Liver (tissue), 9 donors: ENCODE results near the gene WDR37. TPM values are rescaled to one million over a fixed set of nuclear protein-coding genes. Genes with fewer than 3 reads are reported as not detected.

Experiments used
- DNase-seq: peaks from one replicate; pipeline ENCODE4 v3.0.0-alpha.2; 2017; ENCODE audit warnings: low spot score
- H3K27ac ChIP-seq, 2 donors: one replicate each; pipeline ENCODE4 v1.7.0; 2013; ENCODE audit warnings: inconsistent platforms in 2 of 2, low read length in 2 of 2, control low read depth in 1 of 2, low read depth in 1 of 2, mild to moderate bottlenecking in 1 of 2
- H3K27me3 ChIP-seq, 4 donors: one replicate each; pipeline versions ENCODE4 v1.6.1 to v1.7.0; 2013; ENCODE audit warnings: low read length in 3 of 4, inconsistent platforms in 1 of 4, mild to moderate bottlenecking in 1 of 4, moderate library complexity in 1 of 4; ENCODE audit not compliant: control insufficient read depth in 4 of 4, insufficient read depth in 4 of 4
- H3K36me3 ChIP-seq, 4 donors: one replicate each; pipeline versions ENCODE4 v1.6.1 to v1.7.0; 2013; ENCODE audit warnings: low read length in 3 of 4, mild to moderate bottlenecking in 3 of 4, low read depth in 1 of 4, moderate library complexity in 1 of 4; ENCODE audit not compliant: control insufficient read depth in 4 of 4, insufficient read depth in 3 of 4
- H3K4me1 ChIP-seq, 4 donors: one replicate each; pipeline versions ENCODE4 v1.6.1 to v1.7.0; 2013; ENCODE audit warnings: low read length in 3 of 4, mild to moderate bottlenecking in 3 of 4, moderate library complexity in 1 of 4; ENCODE audit not compliant: control insufficient read depth in 4 of 4, insufficient read depth in 4 of 4
- H3K4me3 ChIP-seq, 3 donors: one replicate each; pipeline versions ENCODE4 v1.6.1 to v1.7.0; 2013; ENCODE audit warnings: low read length in 3 of 3, control low read depth in 1 of 3, low read depth in 1 of 3, mild to moderate bottlenecking in 1 of 3
- H3K9ac ChIP-seq, 2 donors: one replicate each; pipeline ENCODE4 v1.7.0; 2013; ENCODE audit warnings: low read length in 2 of 2, mild to moderate bottlenecking in 2 of 2, moderate library complexity in 2 of 2, control low read depth in 1 of 2, low read depth in 1 of 2
- H3K9me3 ChIP-seq, 4 donors: one replicate each; pipeline versions ENCODE4 v1.6.1 to v1.7.0; 2013; ENCODE audit warnings: low read length in 3 of 4; ENCODE audit not compliant: control insufficient read depth in 4 of 4
- CTCF ChIP-seq: fragments of 150-350 bp; IDR thresholded peaks from 2 replicates; pipeline ENCODE4 v1.5.1; 2017; ENCODE audit warnings: improper control_type of control experiment, low read depth, low read length; ENCODE audit not compliant: missing input control
- EGR1 ChIP-seq, 2 donors: IDR thresholded peaks; 2 replicates each; pipeline ENCODE4 v1.6.1; 2016 to 2018; ENCODE audit warnings: antibody characterized with exemption in 2 of 2, low read depth in 2 of 2
- FOXA1 ChIP-seq: IDR thresholded peaks from 2 replicates; pipeline ENCODE4 v1.6.1; 2016; ENCODE audit warnings: antibody characterized with exemption
- FOXA2 ChIP-seq: IDR thresholded peaks from 2 replicates; pipeline ENCODE4 v1.6.1; 2016; ENCODE audit warnings: antibody characterized with exemption
- GABPA ChIP-seq, 2 donors: IDR thresholded peaks in 1 of 2; conservative IDR thresholded peaks in 1 of 2; 2 replicates each; pipeline ENCODE4 v1.6.1; 2016; ENCODE audit warnings: antibody characterized with exemption in 2 of 2, mild to moderate bottlenecking in 1 of 2, moderate library complexity in 1 of 2
- HNF4A ChIP-seq, 2 donors: conservative IDR thresholded peaks; 2 replicates each; pipeline ENCODE4 v1.6.1; 2016; ENCODE audit warnings: antibody characterized with exemption in 2 of 2, mild to moderate bottlenecking in 2 of 2
- HNF4G ChIP-seq: IDR thresholded peaks from 2 replicates; pipeline ENCODE4 v1.6.1; 2016; ENCODE audit warnings: antibody characterized with exemption
- JUND ChIP-seq, 2 donors: IDR thresholded peaks; 2 replicates each; pipeline ENCODE4 v1.6.1; 2016; ENCODE audit warnings: antibody characterized with exemption in 2 of 2
- MAX ChIP-seq: IDR thresholded peaks from 2 replicates; pipeline ENCODE4 v1.6.1; 2016; ENCODE audit warnings: antibody characterized with exemption
- NR2F2 ChIP-seq: IDR thresholded peaks from 2 replicates; pipeline ENCODE4 v1.6.1; 2016; ENCODE audit warnings: antibody characterized with exemption
- RAD21 ChIP-seq, 2 donors: IDR thresholded peaks; 2 replicates each; pipeline ENCODE4 v1.6.1; 2016; ENCODE audit warnings: antibody characterized with exemption in 2 of 2, mild to moderate bottlenecking in 2 of 2
- RXRA ChIP-seq, 2 donors: IDR thresholded peaks; 2 replicates each; pipeline ENCODE4 v1.6.1; 2017 to 2018; ENCODE audit warnings: antibody characterized with exemption in 2 of 2, mild to moderate bottlenecking in 1 of 2
- SP1 ChIP-seq: IDR thresholded peaks from 2 replicates; pipeline ENCODE4 v1.6.1; 2018; ENCODE audit warnings: antibody characterized with exemption, mild to moderate bottlenecking
- TAF1 ChIP-seq: conservative IDR thresholded peaks from 2 replicates; pipeline ENCODE4 v1.6.1; 2016; ENCODE audit warnings: antibody characterized with exemption, mild to moderate bottlenecking
- YY1 ChIP-seq: IDR thresholded peaks from 2 replicates; pipeline ENCODE4 v1.6.1; 2016; ENCODE audit warnings: antibody characterized with exemption, mild to moderate bottlenecking
- WGBS: extraction: QIAGEN DNeasy Blood & Tissue Kit; methylation state at CpG from one replicate; pipeline ENCODE4 v1.1.7; 2013; 5-methylcytosine and 5-hydroxymethylcytosine counted together
- polyA plus RNA-seq, 2 donors: library from polyadenylated mRNA; stranded (reverse) in 1 of 2; unstranded in 1 of 2; fragments of 200-250 nt in 1 of 2; fragments of >200 nt in 1 of 2; fragmentation: Nextera tagmentation in 1 of 2; extraction: Ambion mirVana in 1 of 2; gene quantifications; one replicate each; pipeline versions ENCODE4 v1.2.1 to v1.2.3, GENCODE V29; 2013 to 2015
- total RNA-seq, 2 donors: library from RNA; depleted of rRNA; stranded (reverse); fragments of >200 nt; gene quantifications; one replicate each; pipeline ENCODE4 v1.2.3, GENCODE V29; 2014
- TF ChIP-seq, protein P1 (sequence below): IDR thresholded peaks from 2 replicates; pipeline ENCODE4 v1.6.1; 2016; ENCODE audit warnings: antibody characterized with exemption
- TF ChIP-seq, protein P2 (sequence below): IDR thresholded peaks from 2 replicates; pipeline ENCODE4 v1.6.1; 2016; ENCODE audit warnings: antibody characterized with exemption, mild to moderate bottlenecking
- TF ChIP-seq, protein P3 (sequence below): IDR thresholded peaks from 2 replicates; pipeline ENCODE4 v1.6.1; 2016; ENCODE audit warnings: antibody characterized with exemption
- donor health status: healthy.
- donor health status: healthy.
- donor health status: healthy.
- donor health status: healthy.
- donor health status: healthy.

WDR37 gene
- total and polyA plus RNA-seq, 4 donors, result 3.6 to 12.1 (median 5.6) TPM

GRCh38 chr10:1096287-1096889, 40.2 kb downstream of the WDR37 start:
- DNase-seq, result no peak
- Histone ChIP-seq H3K4me1 (no peaks in the 10 kb centered on the region), H3K27me3 (no peaks in the 10 kb centered on the region), H3K36me3 (peaks cover 7 to 73% (median 43%) of the 10 kb centered on the region in 4 donors), H3K4me3 (no peak overlapping the region), H3K9me3 (no peaks in the 10 kb centered on the region), H3K9ac (no peak overlapping the region), H3K27ac (no peak overlapping the region)
- TF ChIP-seq HNF4G (no peak), YY1 (no peak), CTCF (no peak), FOXA1 (no peak), JUND (IDR thresholded peaks at IDR 0.05) (no peak), GABPA (IDR thresholded peaks at IDR 0.05 in 1 of 2, conservative IDR thresholded peaks at IDR 0.05 in 1 of 2) (no peak), HNF4A (conservative IDR thresholded peaks at IDR 0.05) (no peak), RXRA (IDR thresholded peaks at IDR 0.05) (no peak), TAF1 (no peak), NR2F2 (no peak)
- TF ChIP-seq, protein P1, sequence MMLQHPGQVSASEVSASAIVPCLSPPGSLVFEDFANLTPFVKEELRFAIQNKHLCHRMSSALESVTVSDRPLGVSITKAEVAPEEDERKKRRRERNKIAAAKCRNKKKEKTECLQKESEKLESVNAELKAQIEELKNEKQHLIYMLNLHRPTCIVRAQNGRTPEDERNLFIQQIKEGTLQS, result no peak
- 94% methylated on average over 27 of the region's 27 CpGs for WGBS

DNA sequence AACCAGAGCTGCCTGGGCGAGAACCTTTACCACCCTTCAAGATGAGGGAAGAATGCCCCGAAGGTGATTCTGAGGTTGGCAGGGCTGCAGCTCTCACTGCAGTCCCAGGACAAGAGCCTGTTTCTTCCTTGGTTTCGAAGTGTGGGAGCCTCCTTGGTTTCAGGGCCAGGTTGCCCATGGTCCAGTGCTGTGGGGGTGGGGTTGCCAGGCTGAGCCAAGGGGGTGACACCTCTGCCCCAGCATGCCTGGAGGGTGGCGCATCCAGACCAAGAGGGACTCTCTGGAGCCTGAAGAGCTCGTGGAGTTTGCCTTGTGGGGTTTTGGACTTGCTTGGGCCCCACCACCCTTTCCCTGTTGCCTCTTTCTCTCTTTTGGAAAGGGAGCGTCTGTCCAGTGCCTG, 41.3 kb downstream of the WDR37 start:
- no peak for TF ChIP-seq MAX
- TF ChIP-seq JUND (IDR thresholded peaks at IDR 0.05), result no peak
- no peak for TF ChIP-seq FOXA1
- TF ChIP-seq RAD21 (IDR thresholded peaks at IDR 0.05), result no peak
- TF ChIP-seq HNF4G, result no peak
- no peak for TF ChIP-seq GABPA (IDR thresholded peaks at IDR 0.05 in 1 of 2, conservative IDR thresholded peaks at IDR 0.05 in 1 of 2)
- TF ChIP-seq, protein P2, sequence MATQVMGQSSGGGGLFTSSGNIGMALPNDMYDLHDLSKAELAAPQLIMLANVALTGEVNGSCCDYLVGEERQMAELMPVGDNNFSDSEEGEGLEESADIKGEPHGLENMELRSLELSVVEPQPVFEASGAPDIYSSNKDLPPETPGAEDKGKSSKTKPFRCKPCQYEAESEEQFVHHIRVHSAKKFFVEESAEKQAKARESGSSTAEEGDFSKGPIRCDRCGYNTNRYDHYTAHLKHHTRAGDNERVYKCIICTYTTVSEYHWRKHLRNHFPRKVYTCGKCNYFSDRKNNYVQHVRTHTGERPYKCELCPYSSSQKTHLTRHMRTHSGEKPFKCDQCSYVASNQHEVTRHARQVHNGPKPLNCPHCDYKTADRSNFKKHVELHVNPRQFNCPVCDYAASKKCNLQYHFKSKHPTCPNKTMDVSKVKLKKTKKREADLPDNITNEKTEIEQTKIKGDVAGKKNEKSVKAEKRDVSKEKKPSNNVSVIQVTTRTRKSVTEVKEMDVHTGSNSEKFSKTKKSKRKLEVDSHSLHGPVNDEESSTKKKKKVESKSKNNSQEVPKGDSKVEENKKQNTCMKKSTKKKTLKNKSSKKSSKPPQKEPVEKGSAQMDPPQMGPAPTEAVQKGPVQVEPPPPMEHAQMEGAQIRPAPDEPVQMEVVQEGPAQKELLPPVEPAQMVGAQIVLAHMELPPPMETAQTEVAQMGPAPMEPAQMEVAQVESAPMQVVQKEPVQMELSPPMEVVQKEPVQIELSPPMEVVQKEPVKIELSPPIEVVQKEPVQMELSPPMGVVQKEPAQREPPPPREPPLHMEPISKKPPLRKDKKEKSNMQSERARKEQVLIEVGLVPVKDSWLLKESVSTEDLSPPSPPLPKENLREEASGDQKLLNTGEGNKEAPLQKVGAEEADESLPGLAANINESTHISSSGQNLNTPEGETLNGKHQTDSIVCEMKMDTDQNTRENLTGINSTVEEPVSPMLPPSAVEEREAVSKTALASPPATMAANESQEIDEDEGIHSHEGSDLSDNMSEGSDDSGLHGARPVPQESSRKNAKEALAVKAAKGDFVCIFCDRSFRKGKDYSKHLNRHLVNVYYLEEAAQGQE, result no peak
- no peak for TF ChIP-seq HNF4A (conservative IDR thresholded peaks at IDR 0.05)
- no peak for TF ChIP-seq TAF1
- no peak for TF ChIP-seq SP1
- TF ChIP-seq YY1, result no peak
- TF ChIP-seq FOXA2, result no peak
- no peak for TF ChIP-seq CTCF
- no peak for TF ChIP-seq EGR1 (IDR thresholded peaks at IDR 0.05; ENCODE audit: low read depth in 2 of 2)
- TF ChIP-seq, protein P3, sequence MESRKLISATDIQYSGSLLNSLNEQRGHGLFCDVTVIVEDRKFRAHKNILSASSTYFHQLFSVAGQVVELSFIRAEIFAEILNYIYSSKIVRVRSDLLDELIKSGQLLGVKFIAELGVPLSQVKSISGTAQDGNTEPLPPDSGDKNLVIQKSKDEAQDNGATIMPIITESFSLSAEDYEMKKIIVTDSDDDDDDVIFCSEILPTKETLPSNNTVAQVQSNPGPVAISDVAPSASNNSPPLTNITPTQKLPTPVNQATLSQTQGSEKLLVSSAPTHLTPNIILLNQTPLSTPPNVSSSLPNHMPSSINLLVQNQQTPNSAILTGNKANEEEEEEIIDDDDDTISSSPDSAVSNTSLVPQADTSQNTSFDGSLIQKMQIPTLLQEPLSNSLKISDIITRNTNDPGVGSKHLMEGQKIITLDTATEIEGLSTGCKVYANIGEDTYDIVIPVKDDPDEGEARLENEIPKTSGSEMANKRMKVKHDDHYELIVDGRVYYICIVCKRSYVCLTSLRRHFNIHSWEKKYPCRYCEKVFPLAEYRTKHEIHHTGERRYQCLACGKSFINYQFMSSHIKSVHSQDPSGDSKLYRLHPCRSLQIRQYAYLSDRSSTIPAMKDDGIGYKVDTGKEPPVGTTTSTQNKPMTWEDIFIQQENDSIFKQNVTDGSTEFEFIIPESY, result no peak
- H3K27me3 ChIP-seq, result no peaks in the 10 kb centered on the region
- no peak overlapping the region for H3K4me3 ChIP-seq
- WGBS, result 90% methylated on average over 6 of the region's 6 CpGs
- DNase-seq, result no peak
- no peaks in the 10 kb centered on the region for H3K4me1 ChIP-seq
- H3K9ac ChIP-seq, result no peak overlapping the region
- no peak overlapping the region for H3K27ac ChIP-seq
- H3K9me3 ChIP-seq, result no peaks in the 10 kb centered on the region
- H3K36me3 ChIP-seq, result peaks cover 7 to 76% (median 43%) of the 10 kb centered on the region in 4 donors
